Dedifferentiated amniotic fluid mesenchymal stem cell (primary cell): ENCODE results near the gene CPHXL2.

Experiments
- DNase-seq: peaks from one replicate; pipeline ENCODE4 v3.0.0-alpha.2; 2016; ENCODE audit errors: extremely low spot score

CPHXL2 gene

DNA sequence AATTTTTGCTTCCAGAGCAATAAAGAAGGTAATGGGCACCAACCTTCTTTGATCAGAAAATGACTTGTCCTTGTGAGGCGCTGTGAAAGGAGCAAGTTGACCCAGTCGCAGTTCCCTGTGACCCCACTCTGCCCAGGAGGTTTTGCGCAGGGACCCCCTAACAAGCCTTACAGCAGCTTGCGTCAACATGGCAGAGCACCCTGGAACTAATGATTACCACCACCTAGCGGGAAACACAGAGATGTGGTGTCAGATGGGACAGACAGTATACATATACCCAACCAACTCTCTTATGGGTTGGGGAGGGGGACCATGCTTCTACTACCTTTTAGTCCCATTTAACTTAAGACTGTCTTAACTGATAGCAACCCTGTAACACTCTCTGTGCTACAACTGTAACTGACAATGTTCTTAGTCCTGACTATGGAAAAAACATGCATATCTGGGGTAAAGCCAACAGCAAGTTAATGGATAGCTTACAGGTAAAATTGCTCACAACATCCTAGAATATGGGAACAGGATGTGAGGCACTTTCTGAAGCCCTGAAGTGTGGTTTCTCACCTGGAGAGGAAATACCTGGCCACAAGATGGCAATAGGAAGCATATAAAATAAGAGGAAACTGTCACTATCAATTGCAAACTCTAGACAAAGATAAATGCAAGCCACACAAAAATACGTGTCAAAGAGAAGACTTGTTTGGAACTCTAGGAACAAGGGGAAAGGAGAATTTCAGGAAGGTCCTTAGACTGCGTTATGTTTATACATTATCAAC, 32.4 kb downstream of the CPHXL2 start:
- DNase-seq = no peak

- DNase-seq = no peak
These were observed 36.2 kb downstream of the CPHXL2 start for GRCh38 chr16:75640598-75640997.

- DNase-seq = no peak
These were observed 41.8 kb downstream of the CPHXL2 start for GRCh38 chr16:75635036-75635435.

GRCh38 chr16:75632857-75633256, 44.0 kb downstream of the CPHXL2 start:
- DNase-seq = no peak

DNA sequence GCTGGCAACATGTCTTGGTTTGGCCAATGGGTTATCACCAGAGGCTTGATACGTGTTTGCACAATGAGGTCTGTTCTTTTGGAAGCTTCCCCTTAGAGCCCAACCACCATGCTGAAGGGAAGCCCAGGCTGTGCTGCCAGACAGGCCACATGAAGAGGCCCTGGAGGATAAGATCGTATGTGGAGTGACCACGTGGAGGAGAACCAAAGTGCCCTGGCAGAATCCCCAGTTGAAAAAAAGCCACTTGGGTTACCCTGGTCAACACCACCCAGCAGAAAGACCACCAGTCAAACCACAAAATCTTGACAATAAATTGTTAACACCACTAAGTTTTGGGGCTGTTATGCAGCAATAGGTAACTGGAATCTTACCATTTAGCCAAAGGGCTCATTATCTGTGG, 46.8 kb downstream of the CPHXL2 start:
- no peak for DNase-seq

DNA sequence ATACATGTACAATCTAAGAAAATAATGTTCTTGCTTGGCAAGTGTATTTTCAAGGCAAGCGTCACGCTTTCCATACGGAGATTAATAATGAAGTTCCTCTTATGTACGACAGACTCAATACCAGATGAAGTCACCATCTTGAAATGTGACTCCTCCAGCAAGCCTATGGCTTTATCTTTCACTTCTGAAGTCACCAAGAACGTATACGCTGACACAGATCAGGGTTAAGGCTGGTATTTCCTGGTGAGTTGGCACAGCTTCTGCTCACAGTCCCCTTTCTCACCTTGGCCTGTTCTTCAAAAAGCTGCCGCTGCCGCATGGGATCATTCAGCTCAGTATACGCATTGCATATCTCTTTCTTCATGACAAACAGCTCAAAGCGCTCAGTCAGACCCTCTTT, 47.7 kb downstream of the CPHXL2 start:
- no peak for DNase-seq

- no peak for DNase-seq
These were observed 48.5 kb downstream of the CPHXL2 start for GRCh38 chr16:75628351-75628750.

DNA sequence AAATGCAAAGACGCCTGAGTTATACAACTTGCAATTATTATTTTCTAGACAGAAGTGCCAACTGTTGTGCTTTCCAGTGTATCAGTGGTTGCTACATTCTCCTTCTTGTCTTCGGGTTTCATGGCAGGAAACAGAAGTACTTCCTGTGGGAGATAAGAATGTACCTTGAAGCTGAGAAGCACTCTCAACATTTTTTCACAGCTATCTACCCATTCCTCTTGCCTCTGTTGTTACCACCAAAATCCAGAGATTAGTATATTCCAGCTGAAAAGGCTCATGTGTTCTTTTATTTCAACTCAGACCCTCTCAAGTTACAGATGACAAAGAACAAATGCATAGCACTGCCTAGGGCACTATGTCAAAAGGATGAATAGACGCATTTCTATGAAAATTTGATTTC, 49.0 kb downstream of the CPHXL2 start:
- DNase-seq = no peak

- no peak for DNase-seq
These were observed 50.0 kb downstream of the CPHXL2 start for GRCh38 chr16:75626806-75627205.

- no peak for DNase-seq
These were observed 51.9 kb downstream of the CPHXL2 start for GRCh38 chr16:75624921-75625334.

DNA sequence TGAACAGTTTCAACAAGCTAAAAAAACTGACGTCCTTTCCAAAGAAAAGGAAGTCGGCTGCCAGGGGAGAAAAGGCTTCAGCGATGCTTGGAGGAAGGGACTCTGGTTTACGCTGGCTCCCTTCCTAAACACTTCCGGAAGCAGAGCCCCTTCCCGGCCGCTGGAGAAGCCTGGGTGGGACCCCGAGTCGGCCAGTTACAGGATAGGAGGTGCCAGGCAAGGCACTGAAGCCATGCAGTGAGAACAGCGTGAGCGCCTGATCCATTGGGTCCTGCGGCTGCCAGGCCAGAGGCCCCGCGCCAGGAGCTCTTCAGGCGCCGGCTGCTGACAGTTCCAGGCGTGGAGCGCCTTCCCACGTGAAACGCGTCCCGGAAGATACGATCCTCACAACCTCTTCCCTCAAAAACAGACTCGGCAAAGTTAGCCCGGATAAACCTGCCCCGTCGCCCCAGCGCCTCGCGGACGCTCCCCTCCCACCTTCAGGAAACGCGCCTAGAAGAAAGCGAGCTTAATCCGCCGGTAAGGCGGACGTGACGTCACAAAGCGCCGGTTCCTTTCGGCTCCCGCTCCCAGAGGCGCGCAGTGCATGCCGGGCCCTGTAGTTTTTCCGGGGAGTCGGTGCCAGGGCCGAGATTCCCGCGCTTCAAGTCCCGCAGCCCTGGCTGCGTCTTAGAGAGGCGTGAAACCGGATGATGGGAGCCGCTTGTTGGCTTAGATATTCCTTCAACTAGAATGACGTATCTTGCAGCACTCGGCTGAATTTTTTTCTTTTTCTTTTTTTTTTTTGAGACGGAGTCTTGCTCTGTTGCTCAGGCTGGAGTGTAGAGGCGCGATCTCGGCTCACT, 53.8 kb downstream of the CPHXL2 start, which contains the start of gene ADAT1:
Gene ADAT1, minus strand, starts transcription at position 521 of the 845 bp plus-strand sequence. CDS start 2,482 bp downstream, outside the sequence.
- DNase-seq = peak; percentile 98

DNA sequence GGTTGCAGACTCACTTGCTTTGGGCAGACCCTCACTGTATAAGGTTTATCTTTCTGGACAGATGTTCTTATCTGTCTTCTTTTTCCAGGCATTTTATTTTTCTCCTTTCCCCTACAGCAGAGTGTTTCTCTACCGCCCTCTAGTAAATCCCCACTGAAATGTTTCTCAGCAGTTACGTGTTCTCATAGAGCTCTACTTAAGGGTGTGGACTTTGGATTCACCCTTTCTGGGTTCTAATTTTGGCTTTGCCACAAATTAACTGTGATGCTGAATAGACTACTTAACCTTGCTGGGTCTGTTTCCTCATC, 55.7 kb downstream of the CPHXL2 start:
- DNase-seq = peak; percentile 36

GRCh38 chr16:75620326-75621169, 56.3 kb downstream of the CPHXL2 start:
- DNase-seq = no peak

DNA sequence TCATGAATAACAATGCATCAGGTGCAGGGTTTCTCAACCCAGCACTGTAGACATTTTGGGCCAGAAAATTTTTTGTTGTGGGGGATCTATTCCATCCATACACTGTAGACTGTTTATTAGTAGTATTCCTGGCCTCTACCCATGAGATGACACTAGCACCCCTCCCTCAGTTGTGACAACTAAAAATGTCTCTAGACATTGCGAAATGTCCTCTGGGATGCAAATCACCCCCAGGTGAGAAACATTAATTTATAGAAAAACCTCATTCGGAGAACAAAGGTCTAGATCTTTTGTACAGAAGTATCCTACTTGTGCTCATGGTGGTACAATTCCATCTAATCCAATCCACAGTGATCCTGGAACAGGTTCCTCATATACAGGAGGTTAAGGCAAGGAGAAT, 58.0 kb downstream of the CPHXL2 start:
- DNase-seq = no peak

DNA sequence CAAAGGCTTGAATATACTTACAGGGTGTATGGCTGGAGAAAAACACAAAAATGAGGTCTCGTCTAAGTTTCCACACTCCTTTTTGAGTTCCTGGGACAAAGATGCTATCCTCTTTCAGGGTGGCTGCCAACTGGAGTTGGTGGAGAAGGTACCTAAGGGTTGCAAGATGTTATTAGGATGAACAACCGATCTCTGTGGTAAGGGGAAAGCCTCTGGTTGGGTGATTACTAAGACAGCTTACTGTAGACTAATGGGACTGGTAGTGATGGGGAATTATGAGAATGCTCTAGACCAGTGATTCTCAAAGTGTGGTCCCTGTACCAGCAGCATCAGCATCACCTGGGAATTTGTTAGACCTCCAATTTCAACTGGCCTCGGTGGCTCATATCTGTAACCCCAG, 59.7 kb downstream of the CPHXL2 start:
- DNase-seq = no peak

- DNase-seq = no peak
These were observed 60.2 kb downstream of the CPHXL2 start for GRCh38 chr16:75616521-75617010.

DNA sequence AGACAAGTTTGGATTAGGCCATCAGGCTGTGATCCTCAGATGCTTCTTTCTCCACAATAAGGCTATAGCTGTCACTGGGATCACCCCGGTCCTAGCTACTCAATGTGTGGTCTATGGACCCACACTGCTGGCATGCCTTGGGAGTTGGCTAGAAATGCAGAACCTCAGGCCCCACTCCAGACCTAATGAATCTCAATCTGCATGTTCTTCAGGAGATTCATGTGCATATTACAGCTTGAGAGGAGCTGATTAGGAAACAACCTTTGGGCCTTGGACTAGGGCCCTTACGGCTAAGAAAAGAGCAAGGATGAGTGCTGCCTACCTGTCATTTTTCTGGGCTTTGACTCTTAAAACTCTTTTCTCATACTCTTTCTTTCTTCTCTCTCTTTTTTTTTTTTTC, 61.2 kb downstream of the CPHXL2 start:
- no peak for DNase-seq

GRCh38 chr16:75614066-75614897, 62.5 kb downstream of the CPHXL2 start:
- DNase-seq = no peak
